ENCODE results near the gene MAGI1.

Gene MAGI1

GRCh38 chr3:65655061-65655460 lies 383.7 kb downstream of the MAGI1 start:
- TF ChIP-seq CTCF (IDR thresholded peaks at IDR 0.05; ENCODE audit: insufficient read depth, low read depth, low read length, missing control alignments): no peak
- DNase-seq (ENCODE audit: low read depth): no peak
- H3K4me3 ChIP-seq (ENCODE audit: low read length): no peak overlapping the region

DNA sequence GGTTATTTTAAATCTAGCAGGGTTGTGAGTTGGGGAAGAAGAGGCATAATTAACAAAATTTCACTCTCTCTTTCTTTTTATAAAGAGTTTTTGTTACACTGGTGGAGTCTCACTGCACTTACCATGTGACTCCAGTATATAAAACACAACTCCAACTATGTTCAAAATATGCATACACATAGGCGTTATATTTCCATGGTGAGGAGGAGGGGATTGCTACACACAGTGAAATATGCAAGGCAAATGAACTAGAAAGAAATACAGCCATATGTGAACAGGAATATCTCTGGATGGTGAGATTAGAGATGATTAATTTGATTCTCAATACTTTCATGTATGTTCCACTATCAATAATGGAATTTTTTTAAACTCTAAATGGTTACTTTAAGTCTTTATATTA lies 385.0 kb downstream of the MAGI1 start:
- no peak overlapping the region for H3K4me3 ChIP-seq (ENCODE audit: low read length)
- TF ChIP-seq CTCF (IDR thresholded peaks at IDR 0.05; ENCODE audit: insufficient read depth, low read depth, low read length, missing control alignments): no peak
- no peak for DNase-seq (ENCODE audit: low read depth)

DNA sequence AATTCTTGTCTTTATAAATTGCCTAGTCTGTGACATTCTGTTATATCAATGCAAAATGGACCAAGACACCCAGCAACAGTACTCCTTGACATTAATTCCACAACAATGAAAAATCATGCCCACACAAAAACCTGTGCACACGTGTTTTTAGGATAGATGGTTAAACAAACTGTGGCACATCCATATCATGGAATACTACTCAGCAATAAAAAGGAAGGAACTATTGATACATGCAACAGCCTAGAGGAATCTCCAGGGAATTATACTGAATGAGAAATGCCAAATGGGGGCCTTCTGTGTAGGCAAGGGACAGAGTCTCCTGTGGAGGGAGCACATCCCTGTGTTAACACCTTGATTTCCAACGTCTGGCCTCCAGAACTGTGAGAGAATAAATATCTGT lies 388.5 kb downstream of the MAGI1 start:
- no peak overlapping the region for H3K4me3 ChIP-seq (ENCODE audit: low read length)
- no peak for TF ChIP-seq CTCF (IDR thresholded peaks at IDR 0.05; ENCODE audit: insufficient read depth, low read depth, low read length, missing control alignments)
- DNase-seq (ENCODE audit: low read depth): no peak

GRCh38 chr3:65647369-65647768 lies 391.3 kb downstream of the MAGI1 start:
- no peak for DNase-seq (ENCODE audit: low read depth)
- no peak overlapping the region for H3K4me3 ChIP-seq (ENCODE audit: low read length)
- no peak for TF ChIP-seq CTCF (IDR thresholded peaks at IDR 0.05; ENCODE audit: insufficient read depth, low read depth, low read length, missing control alignments)

GRCh38 chr3:65642883-65643282 lies 395.8 kb downstream of the MAGI1 start:
- no peak for TF ChIP-seq CTCF (IDR thresholded peaks at IDR 0.05; ENCODE audit: insufficient read depth, low read depth, low read length, missing control alignments)
- no peak for DNase-seq (ENCODE audit: low read depth)
- H3K4me3 ChIP-seq (ENCODE audit: low read length): no peak overlapping the region

DNA sequence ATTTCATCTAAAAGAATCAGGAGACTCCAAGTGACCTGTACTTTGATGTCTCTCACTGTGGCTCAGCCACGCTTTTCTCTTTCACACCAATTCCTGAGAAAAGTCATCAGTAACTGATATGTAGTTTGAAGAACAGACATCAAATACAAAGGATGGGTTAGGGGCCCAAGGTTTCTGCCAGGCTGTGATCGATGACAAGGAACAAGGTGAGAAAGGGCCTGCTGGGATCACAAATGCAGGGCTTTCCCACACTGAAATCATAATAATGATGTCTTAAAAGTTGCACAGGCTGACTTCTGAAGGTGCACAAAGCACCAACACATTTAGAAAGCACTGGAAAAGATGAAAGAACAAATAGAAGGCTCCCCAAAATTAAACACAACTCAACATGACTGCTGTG lies 396.9 kb downstream of the MAGI1 start:
- H3K4me3 ChIP-seq (ENCODE audit: low read length): no peak overlapping the region
- TF ChIP-seq CTCF (IDR thresholded peaks at IDR 0.05; ENCODE audit: insufficient read depth, low read depth, low read length, missing control alignments): no peak
- no peak for DNase-seq (ENCODE audit: low read depth)

- TF ChIP-seq CTCF (IDR thresholded peaks at IDR 0.05; ENCODE audit: insufficient read depth, low read depth, low read length, missing control alignments): no peak
- H3K4me3 ChIP-seq (ENCODE audit: low read length): no peak overlapping the region
- DNase-seq (ENCODE audit: low read depth): no peak
Measured at GRCh38 chr3:65641045-65641444, 397.7 kb downstream of the MAGI1 start.

Data from epithelial cell of esophagus (primary cell).